NT2/D1 (cell line): ENCODE measurements around the gene ZNF438.
"Not testable (repeated sequence)": the region's sequence is repeated elsewhere in the genome, so short reads cannot be mapped to it uniquely, and the experiment has no call there.

Source experiments
- YY1 ChIP-seq: IDR thresholded peaks from 2 replicates; pipeline ENCODE4 v1.6.1; 2011; ENCODE audit not compliant: insufficient read length, insufficient read depth
- ZNF274 ChIP-seq: IDR thresholded peaks from 2 replicates; pipeline ENCODE4 v1.6.1; 2011; ENCODE audit warnings: mild to moderate bottlenecking, low read depth, low read length

GRCh38 chr10:30901487-30901886 is 130.2 kb downstream of the ZNF438 start:
- not testable (repeated sequence) for TF ChIP-seq ZNF274, YY1
